Measurements from ENCODE around the gene CHD9NB. TPM values are rescaled to one million over a fixed set of nuclear protein-coding genes. Genes with fewer than 3 reads are reported as not detected.

CHD9NB gene
- total and polyA plus RNA-seq, 2 of the 4 experiments (the other 2 are of a cell fraction) = 0.94 to 1.1 TPM

DNA sequence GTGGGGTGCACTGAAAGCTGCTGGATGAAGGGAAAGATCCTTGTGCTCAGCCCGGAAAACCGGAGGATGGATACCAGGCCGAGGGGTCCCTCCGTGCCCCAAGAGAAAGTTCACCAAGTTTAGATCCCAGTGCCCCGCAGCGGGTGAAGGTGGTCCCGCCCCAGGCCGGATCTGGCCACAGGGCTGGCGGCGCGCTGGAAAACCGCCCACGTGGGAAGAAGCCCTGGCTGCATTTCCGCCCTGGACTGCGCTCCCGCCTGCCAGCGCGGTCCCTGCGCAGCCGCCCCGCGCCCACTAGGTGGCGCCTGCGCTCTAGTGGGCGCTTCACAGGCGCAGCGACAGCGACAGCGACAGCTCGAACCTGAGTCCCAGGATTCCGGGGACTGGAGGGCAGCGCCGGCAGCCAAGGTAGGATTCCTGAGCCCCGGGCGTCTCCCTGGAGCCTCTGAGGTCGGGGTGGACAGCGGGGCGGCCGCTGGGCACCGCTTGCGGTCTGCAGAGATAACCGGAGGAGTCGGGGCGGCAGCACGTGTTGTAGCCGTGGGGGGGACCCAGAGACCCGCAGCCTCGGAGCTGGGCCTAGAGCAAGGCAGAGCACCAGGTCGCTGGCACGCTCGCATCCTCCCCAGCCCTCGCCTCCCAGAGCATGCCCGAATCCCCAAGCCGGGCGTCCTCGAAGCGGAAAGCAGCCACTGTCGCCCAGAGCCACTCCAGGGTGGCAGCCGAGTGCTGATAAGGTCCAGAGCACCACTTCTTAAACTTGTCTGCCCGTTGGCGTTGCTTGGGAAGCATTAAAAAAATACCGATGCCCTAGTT, 2.2 kb upstream of the CHD9NB start, which contains the start of gene CHD9:
Gene CHD9, plus strand, starts transcription at position 322 of the 816 bp plus-strand sequence. CDS start 101,099 bp downstream, outside the sequence.
- peak within 1 kb of the TSS; percentile 84 for H2BK120ac ChIP-seq (ENCODE audit: low read depth, low read length)
- H4K5ac ChIP-seq (ENCODE audit: low read depth, low read length) = peak within 1 kb of the TSS; percentile 98
- peak within 1 kb of the TSS; percentile 88 for H2BK5ac ChIP-seq (ENCODE audit: low read depth, low read length, poor library complexity, severe bottlenecking)
- ATAC-seq (ENCODE audit: low read depth) (peak; percentile 78), DNase-seq (peak; percentile 80)
- H3K56ac ChIP-seq (ENCODE audit: extremely low read depth, insufficient read depth, low read length) = peak within 1 kb of the TSS; percentile 84
- no peaks in the 10 kb centered on the region for H3K36me3 ChIP-seq (ENCODE audit: control insufficient read depth, insufficient read depth, low read length)
- H2AK5ac ChIP-seq (ENCODE audit: low read depth, low read length) = peak within 1 kb of the TSS; percentile 78
- H3K18ac ChIP-seq (ENCODE audit: low read depth, low read length) = peak within 1 kb of the TSS; percentile 96
- H3K9ac ChIP-seq (ENCODE audit: low read depth, low read length) = peak within 1 kb of the TSS; percentile 84
- H3K27me3 ChIP-seq (ENCODE audit: control insufficient read depth, insufficient read depth, low read length) = no peaks in the 10 kb centered on the region
- H3K9me1 ChIP-seq (ENCODE audit: insufficient read depth, low read length) = peaks cover 12% of the 10 kb centered on the region
- no peaks in the 10 kb centered on the region for H3K9me3 ChIP-seq (ENCODE audit: control insufficient read depth, insufficient read depth, low read length)
- WGBS, 2 experiments (ENCODE audit: extremely low coverage in 2 of 2, insufficient read length in 1 of 2) = 1% methylated on average over 28 of the region's 62 CpGs; no CpG with 5 or more reads in 1 of the 2 experiments
- H3K14ac ChIP-seq (replicated peaks; ENCODE audit: low read depth, low read length) = peak within 1 kb of the TSS; percentile 72
- H3K4me1 ChIP-seq (ENCODE audit: control insufficient read depth, insufficient read depth, low read length) = peaks cover 20% of the 10 kb centered on the region
- H2BK15ac ChIP-seq (ENCODE audit: low read depth, low read length) = peak within 1 kb of the TSS; percentile 76; the same call in 2 of the 3 replicates
- in situ Hi-C loops (cut with MboI; ENCODE audit: low sequenced_read_pairs) (loop anchor here (10.0 to 25.0 kb wide), 4 partner anchors 100 to 1168 kb away; partner anchors contain the start of gene RBL2), intact Hi-C loops (cut with micrococcal nuclease) (loop anchor here (1.0 to 5.0 kb wide), 8 partner anchors 26 to 228 kb away; no protein-coding TSS in a partner anchor), dilution Hi-C loops (cut with HindIII; ENCODE audit: low sequenced_read_pairs, unreplicated experiment) (no loop called here)
- BruUV-seq (replicated peaks) = no TSS peak
- peaks cover 12 to 60% of the 10 kb centered on the region in 2 experiments for H3K79me1 ChIP-seq (ENCODE audit: low read depth in 1 of 2, low read length in 2 of 2)
- H2BK20ac ChIP-seq (ENCODE audit: low read depth, low read length) = peak within 1 kb of the TSS; percentile 54
- POLR2A ChIA-PET (ENCODE audit: unreplicated experiment) = interaction anchor here (0.5 to 0.6 kb wide), 2 partner anchors 25 to 384 kb away, joined by 3 to 5 read pairs; no protein-coding TSS in a partner anchor
- H3K23ac ChIP-seq (ENCODE audit: low read depth, low read length) = peak within 1 kb of the TSS; percentile 92
- peak within 1 kb of the TSS; percentile 84 for H4K91ac ChIP-seq (ENCODE audit: insufficient read depth, low read depth, low read length)
- H2AK9ac ChIP-seq (replicated peaks; ENCODE audit: low read depth, low read length, poor library complexity) = peak within 1 kb of the TSS; percentile 97
- peak within 1 kb of the TSS; percentile 93 to 95 for H4K8ac ChIP-seq (ENCODE audit: low read depth in 2 of 2, low read length in 2 of 2)
- H3K4me3 ChIP-seq (ENCODE audit: insufficient read depth, low read depth, low read length) = peak within 1 kb of the TSS; percentile 62
- CTCF ChIA-PET = interaction anchor here (0.6 to 3.0 kb wide), 15 partner anchors 25 to 237 kb away, joined by 3 to 17 read pairs (median 4); no protein-coding TSS in a partner anchor
- peak within 1 kb of the TSS; percentile 96 for H2AFZ ChIP-seq (replicated peaks; ENCODE audit: low read length, poor library complexity)
- peak within 1 kb of the TSS; percentile 91 for H3K27ac ChIP-seq (ENCODE audit: insufficient read depth, low read length)
- peak within 1 kb of the TSS; percentile 97 for H3K4me2 ChIP-seq (ENCODE audit: low read depth, low read length)
- H4K20me1 ChIP-seq (ENCODE audit: insufficient read depth, low read length) = no peaks in the 10 kb centered on the region
- peak within 1 kb of the TSS; percentile 93 for H3K4ac ChIP-seq (ENCODE audit: low read depth, low read length)
- no peak; the same call in 1 of the 2 replicates for TF ChIP-seq POLR2A (IDR thresholded peaks at IDR 0.05; ENCODE audit: low read depth, low read length)
- TF ChIP-seq BHLHE40 (IDR thresholded peaks at IDR 0.05; ENCODE audit: low read depth, low read length) = peak; percentile 51; the same call in 1 of the 2 replicates
- TF ChIP-seq MAFK (IDR thresholded peaks at IDR 0.05; ENCODE audit: low read depth, low read length) = no peak
- peak; percentile 74 for TF ChIP-seq USF2 (IDR thresholded peaks at IDR 0.05; ENCODE audit: low read depth, low read length)
- TF ChIP-seq, protein P1, sequence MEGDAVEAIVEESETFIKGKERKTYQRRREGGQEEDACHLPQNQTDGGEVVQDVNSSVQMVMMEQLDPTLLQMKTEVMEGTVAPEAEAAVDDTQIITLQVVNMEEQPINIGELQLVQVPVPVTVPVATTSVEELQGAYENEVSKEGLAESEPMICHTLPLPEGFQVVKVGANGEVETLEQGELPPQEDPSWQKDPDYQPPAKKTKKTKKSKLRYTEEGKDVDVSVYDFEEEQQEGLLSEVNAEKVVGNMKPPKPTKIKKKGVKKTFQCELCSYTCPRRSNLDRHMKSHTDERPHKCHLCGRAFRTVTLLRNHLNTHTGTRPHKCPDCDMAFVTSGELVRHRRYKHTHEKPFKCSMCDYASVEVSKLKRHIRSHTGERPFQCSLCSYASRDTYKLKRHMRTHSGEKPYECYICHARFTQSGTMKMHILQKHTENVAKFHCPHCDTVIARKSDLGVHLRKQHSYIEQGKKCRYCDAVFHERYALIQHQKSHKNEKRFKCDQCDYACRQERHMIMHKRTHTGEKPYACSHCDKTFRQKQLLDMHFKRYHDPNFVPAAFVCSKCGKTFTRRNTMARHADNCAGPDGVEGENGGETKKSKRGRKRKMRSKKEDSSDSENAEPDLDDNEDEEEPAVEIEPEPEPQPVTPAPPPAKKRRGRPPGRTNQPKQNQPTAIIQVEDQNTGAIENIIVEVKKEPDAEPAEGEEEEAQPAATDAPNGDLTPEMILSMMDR (conservative IDR thresholded peaks at IDR 0.05; ENCODE audit: low read depth, low read length) = peak; percentile 98
- TF ChIP-seq MAZ (IDR thresholded peaks at IDR 0.05; ENCODE audit: borderline replicate concordance, low read depth, low read length) = peak; percentile 73; the same call in 1 of the 2 replicates
- no peak for TF ChIP-seq RFX5 (IDR thresholded peaks at IDR 0.05; ENCODE audit: low read depth, low read length)
- TF ChIP-seq MXI1 (IDR thresholded peaks at IDR 0.05; ENCODE audit: borderline replicate concordance, low read depth, low read length) = peak; percentile 93
- TF ChIP-seq RAD21 (IDR thresholded peaks at IDR 0.05; ENCODE audit: low read length) = peak; percentile 97
- peak; percentile 91 for TF ChIP-seq SMC3 (IDR thresholded peaks at IDR 0.05; ENCODE audit: low read depth, low read length)
- peak; percentile 28 for TF ChIP-seq RCOR1 (IDR thresholded peaks at IDR 0.05; ENCODE audit: insufficient replicate concordance, low read length)
- TF ChIP-seq, protein P2, sequence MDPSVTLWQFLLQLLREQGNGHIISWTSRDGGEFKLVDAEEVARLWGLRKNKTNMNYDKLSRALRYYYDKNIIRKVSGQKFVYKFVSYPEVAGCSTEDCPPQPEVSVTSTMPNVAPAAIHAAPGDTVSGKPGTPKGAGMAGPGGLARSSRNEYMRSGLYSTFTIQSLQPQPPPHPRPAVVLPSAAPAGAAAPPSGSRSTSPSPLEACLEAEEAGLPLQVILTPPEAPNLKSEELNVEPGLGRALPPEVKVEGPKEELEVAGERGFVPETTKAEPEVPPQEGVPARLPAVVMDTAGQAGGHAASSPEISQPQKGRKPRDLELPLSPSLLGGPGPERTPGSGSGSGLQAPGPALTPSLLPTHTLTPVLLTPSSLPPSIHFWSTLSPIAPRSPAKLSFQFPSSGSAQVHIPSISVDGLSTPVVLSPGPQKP (IDR thresholded peaks at IDR 0.05; ENCODE audit: borderline replicate concordance, low read depth, low read length) = no peak

Measured in IMR-90 (cell line).